Bone marrow (tissue), 2 donors: Measurements from ENCODE around the gene COMMD2.

Experiments used
- DNase-seq, 2 donors: peaks; one replicate each; lab custom pipeline; 2025; lab: John Stamatoyannopoulos, UW

The COMMD2 gene

GRCh38 chr3:149702691-149703441 is 49.4 kb downstream of the COMMD2 start:
- DNase-seq: no peak

GRCh38 chr3:149701977-149702350 is 50.3 kb downstream of the COMMD2 start:
- no peak for DNase-seq

- DNase-seq: no peak
These were observed 50.9 kb downstream of the COMMD2 start for GRCh38 chr3:149701206-149701976.
